PC-9 (cell line): ENCODE data around the gene RPS29. TPM values are rescaled to one million over a fixed set of nuclear protein-coding genes. Genes with fewer than 3 reads are reported as not detected.

Experiments used
- BruUV-seq: library from RNA; stranded (reverse); fragments of 400-500 nt; replicated peaks from 2 replicates; lab custom pipeline; 2021; lab: Mats Ljungman, UMichigan
- CTCF ChIA-PET: fragments of 300-600 bp; sonication (Branson Sonifier 250); formaldehyde crosslinking; loops from one replicate; lab custom pipeline; 2022; ENCODE audit warnings: antibody characterized with exemption; lab: Charles Lee
- POLR2A ChIA-PET: fragments of 300-600 bp; sonication (Branson Sonifier 250); formaldehyde crosslinking; loops from one replicate; lab custom pipeline; 2022; ENCODE audit warnings: antibody characterized with exemption; ENCODE audit not compliant: unreplicated experiment; lab: Charles Lee
- DNase-seq, 2 experiments: peaks; one replicate each; pipeline versions ENCODE4 v3.0.0 to v3.0.0-alpha.2; 2015 to 2022; ENCODE audit warnings: mixed read lengths in 1 of 2
- H2AFZ ChIP-seq: fragments of 200-600 bp; sonication (generic); 2 replicates; pipeline ENCODE4 v1.8.1; 2017; ENCODE audit warnings: antibody characterized with exemption
- H3F3A ChIP-seq: fragments of 200-600 bp; sonication (generic); 2 replicates; pipeline ENCODE4 v1.8.1; 2017; ENCODE audit warnings: antibody characterized with exemption, mild to moderate bottlenecking, low read depth; ENCODE audit not compliant: insufficient read depth
- H3K27ac ChIP-seq: fragments of 200-600 bp; sonication (generic); 2 replicates; pipeline ENCODE4 v1.6.1; 2016; ENCODE audit warnings: mixed run types
- H3K27me3 ChIP-seq: fragments of 200-600 bp; sonication (generic); 2 replicates; pipeline ENCODE4 v1.6.1; 2016; ENCODE audit warnings: low read depth, mixed run types; ENCODE audit not compliant: insufficient read depth
- H3K36me3 ChIP-seq: fragments of 200-600 bp; sonication (generic); 2 replicates; pipeline ENCODE4 v1.6.1; 2016; ENCODE audit warnings: low read depth, mixed run types
- H3K4me1 ChIP-seq: fragments of 200-600 bp; sonication (generic); replicated peaks from 2 replicates; pipeline ENCODE4 v1.6.1; 2016; ENCODE audit warnings: mixed run types; ENCODE audit not compliant: insufficient read depth
- H3K4me2 ChIP-seq: fragments of 200-600 bp; sonication (generic); 2 replicates; pipeline ENCODE4 v1.6.1; 2017; ENCODE audit warnings: mixed run types
- H3K4me3 ChIP-seq: fragments of 200-600 bp; sonication (generic); 2 replicates; pipeline ENCODE4 v1.6.1; 2016; ENCODE audit warnings: mixed run types
- H3K79me2 ChIP-seq: fragments of 200-600 bp; sonication (generic); 2 replicates; pipeline ENCODE4 v1.6.1; 2017; ENCODE audit warnings: low read depth, mixed run types
- H3K9me2 ChIP-seq: fragments of 200-600 bp; sonication (generic); 2 replicates; pipeline ENCODE4 v1.8.1; 2017; ENCODE audit warnings: mild to moderate bottlenecking; ENCODE audit not compliant: insufficient read depth
- H3K9me3 ChIP-seq: fragments of 200-600 bp; sonication (generic); 2 replicates; pipeline ENCODE4 v1.8.1; 2016; ENCODE audit warnings: low read depth; ENCODE audit not compliant: insufficient read depth
- H4K20me1 ChIP-seq: fragments of 200-600 bp; sonication (generic); 2 replicates; pipeline ENCODE4 v1.8.1; 2017; ENCODE audit not compliant: insufficient read depth
- CTCF ChIP-seq: fragments of 200-600 bp; sonication (generic); conservative IDR thresholded peaks from 2 replicates; pipeline ENCODE4 v1.6.1; 2017; ENCODE audit warnings: mixed run types, antibody characterized with exemption, mild to moderate bottlenecking, moderate library complexity
- EZH2 ChIP-seq: fragments of 200-600 bp; sonication (generic); IDR thresholded peaks from 2 replicates; pipeline ENCODE4 v1.8.0; 2017; ENCODE audit warnings: antibody characterized with exemption, low read depth
- intact Hi-C: fragments of 100-400 bp; cut with micrococcal nuclease; formaldehyde crosslinking; loops from one replicate; pipeline ENCODE4 v1.10.0; 2022; ENCODE audit not compliant: unreplicated experiment
- total RNA-seq: library from RNA; stranded (reverse); gene quantifications from 2 replicates; pipeline ENCODE4 v1.2.3, GENCODE V29; 2021

The RPS29 gene
- total RNA-seq, 1 experiment from 2014 or later: 1,294 TPM

GRCh38 chr14:49549881-49550280 is 36.3 kb downstream of the RPS29 start:
- DNase-seq: peak; percentile 4 to 77
- TF ChIP-seq EZH2: no peak
- ChIA-PET CTCF (interaction anchor here (0.5 to 2.2 kb wide), 5 partner anchors 45 to 1197 kb away, joined by 3 to 41 read pairs (median 7); no protein-coding TSS in a partner anchor), POLR2A (interaction anchor here (0.6 to 0.7 kb wide), 2 partner anchors 118 to 443 kb away, joined by 6 to 7 read pairs; no protein-coding TSS in a partner anchor)
- no peaks in the 10 kb centered on the region for H3K9me2 ChIP-seq
- no peaks in the 10 kb centered on the region for H3K79me2 ChIP-seq
- no peaks in the 10 kb centered on the region for H3K27me3 ChIP-seq
- no peak overlapping the region for H2AFZ ChIP-seq
- H3K4me3 ChIP-seq: no peak overlapping the region
- no peaks in the 10 kb centered on the region for H3K36me3 ChIP-seq
- H3K4me2 ChIP-seq: no peak overlapping the region
- peak overlapping the region; percentile 28; the same call in 1 of the 2 replicates for H3K27ac ChIP-seq
- no TSS peak for BruUV-seq
- no peaks in the 10 kb centered on the region for H4K20me1 ChIP-seq
- H3F3A ChIP-seq: 0 out of 2 replicates have a peak, but pooled peaks cover 5% of the 10 kb centered on the region
- H3K4me1 ChIP-seq: peaks cover 22% of the 10 kb centered on the region
- no peaks in the 10 kb centered on the region for H3K9me3 ChIP-seq
- intact Hi-C loops: loop anchor here (2.0 kb wide), 1 partner anchor 87 kb away; no protein-coding TSS in a partner anchor

GRCh38 chr14:49549446-49549845 is 36.7 kb downstream of the RPS29 start:
- DNase-seq: no peak

GRCh38 chr14:49546766-49547165 is 39.4 kb downstream of the RPS29 start:
- Histone ChIP-seq H3K27ac (no peak overlapping the region), H3K27me3 (no peaks in the 10 kb centered on the region), H3K4me1 (peaks cover 23% of the 10 kb centered on the region), H4K20me1 (no peaks in the 10 kb centered on the region), H3K9me2 (no peaks in the 10 kb centered on the region), H3K4me2 (no peak overlapping the region), H3K79me2 (no peaks in the 10 kb centered on the region), H3F3A (0 out of 2 replicates have a peak, but pooled peaks cover 7% of the 10 kb centered on the region), H2AFZ (no peak overlapping the region), H3K36me3 (no peaks in the 10 kb centered on the region), H3K9me3 (peaks cover 1% of the 10 kb centered on the region; the same call in 1 of the 2 replicates), H3K4me3 (no peak overlapping the region)
- ChIA-PET CTCF (no interaction called here), POLR2A (no interaction called here)
- TF ChIP-seq EZH2 (no peak), CTCF (no peak)
- intact Hi-C loops: no loop called here
- no TSS peak for BruUV-seq
- no peak for DNase-seq

More at GRCh38 chr14:49549446-49549845, 36.7 kb downstream of the RPS29 start:
- Histone ChIP-seq H3K4me1 (peaks cover 23% of the 10 kb centered on the region), H4K20me1 (no peaks in the 10 kb centered on the region), H3K27me3 (no peaks in the 10 kb centered on the region), H3K4me2 (no peak overlapping the region), H3K27ac (no peak overlapping the region), H3K79me2 (no peaks in the 10 kb centered on the region), H3K9me3 (no peaks in the 10 kb centered on the region), H2AFZ (no peak overlapping the region), H3K36me3 (no peaks in the 10 kb centered on the region), H3K9me2 (no peaks in the 10 kb centered on the region), H3K4me3 (no peak overlapping the region), H3F3A (0 out of 2 replicates have a peak, but pooled peaks cover 7% of the 10 kb centered on the region)
- TF ChIP-seq CTCF (no peak), EZH2 (no peak)
- intact Hi-C loops: no loop called here
- ChIA-PET CTCF (interaction anchor here (0.6 to 2.2 kb wide), 4 partner anchors 45 to 88 kb away, joined by 3 to 41 read pairs (median 10); no protein-coding TSS in a partner anchor), POLR2A (interaction anchor here (0.6 to 0.7 kb wide), 2 partner anchors 118 to 443 kb away, joined by 6 to 7 read pairs; no protein-coding TSS in a partner anchor)
- no TSS peak for BruUV-seq
